Activated CD4-positive, alpha-beta memory T cell treated with anti-CD3 and anti-CD28 coated beads for 36 hours (primary cell): ENCODE measurements around the gene PEX1. TPM values are rescaled to one million over a fixed set of nuclear protein-coding genes. Genes with fewer than 3 reads are reported as not detected.
"Not testable (repeated sequence)": the region's sequence is repeated elsewhere in the genome, so short reads cannot be mapped to it uniquely, and the experiment has no call there.

Experiments
- CTCF ChIA-PET: fragments of 350-600 bp; sonication (Branson Sonifier 250); formaldehyde crosslinking; loops from one replicate; lab custom pipeline; 2021; ENCODE audit warnings: antibody characterized with exemption, inconsistent platforms; lab: Charles Lee
- POLR2A ChIA-PET: fragments of 350-600 bp; sonication (Branson Sonifier 250); formaldehyde crosslinking; loops from one replicate; lab custom pipeline; 2021; ENCODE audit warnings: antibody characterized with exemption; lab: Charles Lee
- DNase-seq: peaks from one replicate; pipeline ENCODE4 v3.0.0-alpha.2; 2020
- H3K27ac Mint-ChIP-seq: one replicate; pipeline ENCODE4 v1.8.0; 2021; ENCODE audit warnings: mixed read lengths
- H3K27me3 Mint-ChIP-seq: one replicate; pipeline ENCODE4 v1.8.0; 2021; ENCODE audit warnings: mixed read lengths
- H3K36me3 Mint-ChIP-seq: one replicate; pipeline ENCODE4 v1.8.0; 2021; ENCODE audit warnings: mixed read lengths
- H3K4me1 Mint-ChIP-seq: one replicate; pipeline ENCODE4 v1.8.0; 2021; ENCODE audit warnings: low read depth, mixed read lengths
- H3K4me3 Mint-ChIP-seq: one replicate; pipeline ENCODE4 v1.8.0; 2021; ENCODE audit warnings: mild to moderate bottlenecking, mixed read lengths
- H3K9me3 Mint-ChIP-seq: one replicate; pipeline ENCODE4 v1.8.0; 2021; ENCODE audit warnings: mixed read lengths
- intact Hi-C: fragments of 100-400 bp; cut with micrococcal nuclease; formaldehyde crosslinking; loops from one replicate; pipeline ENCODE4 v1.15.1; 2023
- total RNA-seq, 2 experiments: library from RNA; stranded (reverse); gene quantifications; one replicate each; pipeline ENCODE4 v1.2.3, GENCODE V29; 2021

PEX1 gene
- total RNA-seq, 2 experiments from 2014 or later, result 16.9 to 17.0 TPM

GRCh38 chr7:92498557-92498956 is 29.8 kb downstream of the PEX1 start:
- ChIA-PET CTCF (interaction anchor here (1.0 to 1.6 kb wide), 2 partner anchors 38 to 73 kb away, joined by 3 to 6 read pairs; no protein-coding TSS in a partner anchor), POLR2A (no interaction called here)
- Mint-ChIP-seq H3K27ac (no peak overlapping the region), H3K4me1 (no peaks in the 10 kb centered on the region), H3K9me3 (no peaks in the 10 kb centered on the region), H3K4me3 (no peak overlapping the region), H3K27me3 (no peaks in the 10 kb centered on the region), H3K36me3 (peaks cover 25% of the 10 kb centered on the region)
- no peak for DNase-seq
- intact Hi-C loops, result no loop called here

DNA sequence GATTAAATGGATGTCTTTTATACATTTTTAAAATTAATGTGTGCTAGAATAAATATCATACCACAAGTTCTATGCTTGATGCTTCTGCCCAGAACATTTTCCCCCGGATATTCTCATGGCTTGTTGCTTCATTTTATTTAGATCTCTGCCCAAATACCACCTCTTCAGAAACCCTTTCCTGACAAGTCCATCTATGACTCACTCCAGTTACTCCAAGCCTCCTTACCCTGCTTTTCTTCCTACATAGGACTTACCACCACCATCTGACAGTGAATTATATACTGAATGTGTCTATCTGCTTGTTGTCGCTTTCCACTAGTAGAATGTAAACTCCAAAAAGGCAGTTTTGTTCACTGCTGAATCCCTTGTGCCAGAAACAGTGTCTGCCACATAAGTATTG is 31.4 kb downstream of the PEX1 start:
- DNase-seq, result no peak
- Mint-ChIP-seq H3K36me3 (peaks cover 27% of the 10 kb centered on the region), H3K27ac (no peak overlapping the region), H3K27me3 (no peaks in the 10 kb centered on the region), H3K4me3 (no peak overlapping the region), H3K4me1 (no peaks in the 10 kb centered on the region), H3K9me3 (no peaks in the 10 kb centered on the region)
- ChIA-PET CTCF (interaction anchor here (1.6 kb wide), 1 partner anchor 50 kb away, joined by 4 read pairs; the partner anchor contains the start of gene GATAD1), POLR2A (no interaction called here)
- intact Hi-C loops, result no loop called here

DNA sequence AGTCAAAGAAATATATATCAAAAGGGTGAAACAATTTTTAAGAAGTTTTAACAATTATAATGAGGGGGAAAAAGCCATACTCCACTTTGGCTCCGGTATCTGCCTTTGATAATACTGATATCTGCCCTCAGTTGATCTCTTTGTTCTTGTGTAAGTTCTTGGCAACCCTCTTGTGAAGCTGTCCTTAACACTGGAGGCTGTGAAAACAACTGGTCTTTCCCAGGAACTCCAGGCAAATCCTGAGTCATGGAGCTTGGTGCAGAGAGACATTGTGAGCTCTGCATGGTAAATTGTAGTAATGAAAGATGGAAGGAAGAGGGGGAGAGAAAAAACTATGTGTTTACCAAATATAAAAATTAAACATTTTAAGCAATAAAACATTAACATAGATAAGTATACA is 38.7 kb downstream of the PEX1 start:
- H3K9me3 Mint-ChIP-seq, result no peaks in the 10 kb centered on the region
- H3K27ac Mint-ChIP-seq, result no peak overlapping the region
- no peak for DNase-seq
- no peaks in the 10 kb centered on the region for H3K4me1 Mint-ChIP-seq
- no peaks in the 10 kb centered on the region for H3K27me3 Mint-ChIP-seq
- intact Hi-C loops, result no loop called here
- H3K36me3 Mint-ChIP-seq, result peaks cover 23% of the 10 kb centered on the region
- ChIA-PET CTCF (no interaction called here), POLR2A (no interaction called here)
- H3K4me3 Mint-ChIP-seq, result no peak overlapping the region

DNA sequence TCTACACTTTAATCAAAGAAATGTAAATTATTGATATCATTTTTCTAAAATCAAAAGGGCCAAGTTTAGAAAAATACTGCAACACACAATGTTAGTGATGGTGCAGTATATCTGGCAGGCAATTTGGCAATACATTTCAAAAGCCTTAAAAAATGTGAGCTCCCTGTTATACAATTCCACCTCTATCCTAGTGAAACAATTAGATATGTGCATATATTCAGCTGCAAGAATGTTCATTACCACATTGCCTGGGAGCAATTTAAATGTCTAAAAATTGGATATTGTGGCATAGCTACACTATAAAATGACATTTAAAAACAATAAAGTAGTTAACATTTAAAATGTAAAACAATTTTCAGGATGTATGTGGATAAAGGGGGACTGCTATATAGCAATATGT is 40.5 kb downstream of the PEX1 start:
- H3K36me3 Mint-ChIP-seq, result peaks cover 20% of the 10 kb centered on the region
- H3K4me3 Mint-ChIP-seq, result no peak overlapping the region
- intact Hi-C loops, result no loop called here
- H3K27ac Mint-ChIP-seq, result no peak overlapping the region
- DNase-seq, result no peak
- no peaks in the 10 kb centered on the region for H3K9me3 Mint-ChIP-seq
- no peaks in the 10 kb centered on the region for H3K27me3 Mint-ChIP-seq
- ChIA-PET CTCF (no interaction called here), POLR2A (no interaction called here)
- no peaks in the 10 kb centered on the region for H3K4me1 Mint-ChIP-seq

DNA sequence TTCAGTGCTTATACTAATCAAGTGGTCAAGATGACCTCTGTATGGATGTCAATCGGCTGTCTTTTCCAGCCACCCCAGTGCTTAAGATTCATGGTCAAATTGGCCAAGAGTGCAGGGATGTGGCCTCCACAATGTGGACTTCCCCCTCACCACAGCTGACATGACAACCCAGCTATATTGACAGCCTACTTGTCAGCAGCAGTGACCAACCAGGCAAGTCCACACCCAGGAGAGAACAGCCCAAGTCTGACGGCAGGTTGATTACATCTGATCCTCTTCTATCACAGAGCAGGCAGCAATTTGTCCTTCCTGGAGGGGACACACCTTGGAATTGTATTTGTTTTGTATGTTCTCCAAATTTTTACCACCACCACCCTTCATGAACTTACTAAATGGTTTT is 42.3 kb downstream of the PEX1 start:
- Mint-ChIP-seq H3K4me1 (no peaks in the 10 kb centered on the region), H3K36me3 (peaks cover 14% of the 10 kb centered on the region), H3K4me3 (no peak overlapping the region), H3K27me3 (no peaks in the 10 kb centered on the region), H3K27ac (no peak overlapping the region), H3K9me3 (no peaks in the 10 kb centered on the region)
- CTCF ChIA-PET, result no interaction called here
- intact Hi-C loops, result no loop called here
- POLR2A ChIA-PET, result no interaction called here
- DNase-seq, result no peak

DNA sequence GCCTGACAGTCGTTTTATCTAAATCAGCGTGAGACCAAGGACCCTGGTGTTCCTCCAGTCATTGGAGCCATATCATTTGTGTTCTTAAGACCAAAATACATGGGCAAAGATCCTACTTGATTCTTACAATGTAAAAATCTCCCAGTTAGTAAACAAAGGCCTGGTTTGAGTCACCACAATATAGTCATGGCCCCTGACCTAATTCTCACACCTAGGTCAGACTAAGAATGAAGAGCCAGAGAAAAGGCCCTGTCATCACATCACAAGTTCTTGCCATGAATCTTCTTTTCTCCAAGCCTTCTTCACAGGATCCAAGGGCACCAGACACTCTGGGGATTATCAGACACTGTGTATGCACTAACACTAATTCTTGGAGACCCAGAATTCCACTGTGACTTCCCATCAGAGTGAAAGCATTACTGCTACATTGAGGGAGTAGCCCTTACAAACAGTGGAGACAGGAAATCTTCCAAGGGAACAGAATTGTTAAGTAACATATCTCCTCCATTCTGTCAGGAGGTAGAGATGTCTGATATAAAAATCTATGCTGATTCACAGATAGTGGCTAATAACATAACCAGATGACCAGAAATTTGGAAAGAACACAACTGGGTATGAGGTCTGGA is 42.9 kb downstream of the PEX1 start:
- H3K27me3 Mint-ChIP-seq, result no peaks in the 10 kb centered on the region
- no peak for DNase-seq
- H3K27ac Mint-ChIP-seq, result no peak overlapping the region
- intact Hi-C loops, result no loop called here
- ChIA-PET POLR2A (no interaction called here), CTCF (no interaction called here)
- H3K4me1 Mint-ChIP-seq, result no peaks in the 10 kb centered on the region
- H3K9me3 Mint-ChIP-seq, result no peaks in the 10 kb centered on the region
- peaks cover 12% of the 10 kb centered on the region for H3K36me3 Mint-ChIP-seq
- no peak overlapping the region for H3K4me3 Mint-ChIP-seq

DNA sequence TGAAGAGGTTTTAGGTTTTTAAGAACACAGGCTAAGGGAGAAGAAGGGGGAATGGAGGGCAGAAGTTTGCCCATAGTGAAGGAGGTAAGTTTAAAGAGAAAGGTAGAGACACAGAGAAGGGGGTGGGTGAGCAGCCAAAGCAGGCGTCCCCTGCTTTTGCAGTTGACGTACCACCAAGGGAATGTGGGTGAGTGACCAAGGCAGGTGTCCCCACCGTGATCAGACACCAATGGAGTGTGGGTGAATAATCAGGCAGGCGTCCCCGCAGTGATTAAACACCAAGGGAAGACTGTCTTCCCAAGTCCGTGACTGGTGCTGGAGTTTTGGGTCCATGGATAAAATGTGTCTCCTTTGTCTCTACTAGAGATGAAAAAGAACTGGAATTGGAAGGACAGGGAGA is 44.1 kb downstream of the PEX1 start:
- H3K4me1 Mint-ChIP-seq, H3K27me3 Mint-ChIP-seq, DNase-seq, CTCF ChIA-PET, H3K27ac Mint-ChIP-seq, intact Hi-C loops, H3K4me3 Mint-ChIP-seq, H3K36me3 Mint-ChIP-seq, H3K9me3 Mint-ChIP-seq, POLR2A ChIA-PET: not testable (repeated sequence)

DNA sequence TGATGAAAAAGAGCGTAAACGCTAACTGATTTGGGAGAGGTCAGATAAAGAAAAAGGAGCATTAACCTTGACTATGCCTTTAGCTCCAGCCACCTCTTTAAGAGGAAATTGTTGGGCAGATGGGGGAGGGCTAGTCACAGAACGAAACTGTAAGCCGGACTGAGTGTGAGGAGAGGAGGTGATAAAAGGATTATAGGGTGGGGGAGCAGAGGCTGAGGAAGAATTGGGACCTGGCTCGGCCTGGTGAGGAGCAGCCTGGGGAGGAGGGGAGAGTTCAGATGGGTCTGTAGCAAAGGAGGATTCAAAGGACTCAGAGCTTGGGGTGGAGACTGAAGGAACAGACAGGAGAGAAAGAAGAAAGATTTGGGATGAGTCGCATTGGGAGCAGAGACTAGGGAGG is 44.7 kb downstream of the PEX1 start:
- H3K36me3 Mint-ChIP-seq, intact Hi-C loops, DNase-seq, H3K27me3 Mint-ChIP-seq, H3K4me3 Mint-ChIP-seq, H3K9me3 Mint-ChIP-seq, CTCF ChIA-PET, H3K27ac Mint-ChIP-seq, POLR2A ChIA-PET, H3K4me1 Mint-ChIP-seq: not testable (repeated sequence)

- intact Hi-C loops, H3K36me3 Mint-ChIP-seq, CTCF ChIA-PET, H3K9me3 Mint-ChIP-seq, DNase-seq, H3K4me1 Mint-ChIP-seq, H3K27me3 Mint-ChIP-seq, POLR2A ChIA-PET, H3K4me3 Mint-ChIP-seq, H3K27ac Mint-ChIP-seq: not testable (repeated sequence)
Observed at GRCh38 chr7:92479146-92479545, 49.2 kb downstream of the PEX1 start.

DNA sequence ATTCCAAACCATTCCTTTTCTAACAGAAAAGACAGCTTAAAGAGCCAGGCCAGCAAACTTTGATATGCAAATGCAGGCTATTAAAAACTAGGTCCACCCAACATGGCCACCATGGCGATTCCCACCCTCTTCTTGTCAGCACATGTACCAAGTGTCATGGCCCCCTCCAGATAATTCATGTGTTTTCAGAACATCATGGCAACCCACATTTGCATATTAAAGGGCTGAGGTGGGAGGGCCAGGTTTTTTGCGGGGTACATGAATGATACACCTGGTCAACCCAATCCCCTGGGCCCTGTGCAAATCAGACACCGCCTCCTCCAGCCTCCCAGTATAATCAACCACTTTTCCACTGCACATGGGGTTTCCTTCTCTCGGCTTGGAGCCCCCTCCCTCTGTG is 49.6 kb downstream of the PEX1 start:
- Mint-ChIP-seq H3K27ac (no peak overlapping the region), H3K36me3 (no peaks in the 10 kb centered on the region), H3K9me3 (no peaks in the 10 kb centered on the region), H3K4me3 (no peak overlapping the region), H3K4me1 (no peaks in the 10 kb centered on the region), H3K27me3 (no peaks in the 10 kb centered on the region)
- ChIA-PET POLR2A (no interaction called here), CTCF (interaction anchor here (0.8 kb wide), 1 partner anchor 17 kb away, joined by 3 read pairs; no protein-coding TSS in a partner anchor)
- intact Hi-C loops, result no loop called here
- DNase-seq, result no peak

- DNase-seq, result no peak
- Mint-ChIP-seq H3K4me1 (no peaks in the 10 kb centered on the region), H3K36me3 (no peaks in the 10 kb centered on the region), H3K4me3 (no peak overlapping the region), H3K27ac (no peak overlapping the region), H3K9me3 (no peaks in the 10 kb centered on the region), H3K27me3 (no peaks in the 10 kb centered on the region)
- POLR2A ChIA-PET, result no interaction called here
- intact Hi-C loops, result no loop called here
- CTCF ChIA-PET, result interaction anchor here (0.8 kb wide), 1 partner anchor 17 kb away, joined by 3 read pairs; no protein-coding TSS in a partner anchor
Observed at GRCh38 chr7:92478095-92478494, 50.2 kb downstream of the PEX1 start.

- H3K27ac Mint-ChIP-seq, H3K4me3 Mint-ChIP-seq, H3K27me3 Mint-ChIP-seq, H3K36me3 Mint-ChIP-seq, POLR2A ChIA-PET, H3K4me1 Mint-ChIP-seq, H3K9me3 Mint-ChIP-seq, DNase-seq, intact Hi-C loops: not testable (repeated sequence)
- CTCF ChIA-PET, result interaction anchor here (0.6 to 0.8 kb wide), 2 partner anchors 16 to 482 kb away, joined by 3 read pairs; no protein-coding TSS in a partner anchor
Observed at GRCh38 chr7:92477681-92478080, 50.6 kb downstream of the PEX1 start, which contains the start of gene ERVW-1. Gene ERVW-1 (minus strand): TSS chr7:92477946. CDS start chr7:92470381, 7,565 bp downstream.
